Esophagus squamous epithelium (tissue), 5 donors: ENCODE data around the gene FRMD5. TPM values are rescaled to one million over a fixed set of nuclear protein-coding genes. Genes with fewer than 3 reads are reported as not detected.

Experiments
- DNase-seq: peaks from one replicate; lab custom pipeline; 2025; lab: John Stamatoyannopoulos, UW
- H3K27ac ChIP-seq, 4 donors: fragments of 200-600 bp; sonication (generic); one replicate each; pipeline ENCODE4 v1.5.1; 2016 to 2019; ENCODE audit warnings: mild to moderate bottlenecking in 1 of 4
- H3K27me3 ChIP-seq, 4 donors: fragments of 200-600 bp; sonication (generic); 1 replicate in 3 of 4; 2 replicates in 1 of 4; pipeline versions ENCODE4 v1.5.1 to v1.6.0; 2017 to 2021; ENCODE audit warnings: antibody characterized with exemption in 1 of 4
- H3K36me3 ChIP-seq, 3 donors: fragments of 200-600 bp; sonication (generic); one replicate each; pipeline ENCODE4 v1.5.1; 2016 to 2019
- H3K4me1 ChIP-seq, 3 donors: fragments of 200-600 bp; sonication (generic); one replicate each; pipeline ENCODE4 v1.5.1; 2017 to 2019
- H3K4me3 ChIP-seq, 4 donors: fragments of 200-600 bp; sonication (generic); 1 replicate in 3 of 4; 2 replicates in 1 of 4; pipeline ENCODE4 v1.5.1; 2016 to 2019; ENCODE audit warnings: mild to moderate bottlenecking in 2 of 4, moderate library complexity in 1 of 4
- H3K9me3 ChIP-seq, 3 donors: fragments of 200-600 bp; sonication (generic); one replicate each; pipeline ENCODE4 v1.5.1; 2016 to 2019
- POLR2A ChIP-seq, 4 donors: fragments of 450-650 bp; IDR thresholded peaks; one replicate each; pipeline ENCODE4 v1.6.1; 2017; ENCODE audit warnings: antibody characterized with exemption in 4 of 4, mild to moderate bottlenecking in 4 of 4, moderate library complexity in 3 of 4
- WGBS, 2 donors: methylation state at CpG; one replicate each; pipeline ENCODE4 v1.1.5; 2018; 5-methylcytosine and 5-hydroxymethylcytosine counted together
- intact Hi-C: fragments of 100-400 bp; cut with DNase I; formaldehyde crosslinking; loops from one replicate; pipeline ENCODE4 v1.15.0; 2022
- total RNA-seq, 4 donors: library from RNA; depleted of rRNA; stranded (reverse); fragments of >200 nt; gene quantifications; one replicate each; pipeline ENCODE4 v1.1.0, GENCODE V29; 2016
- TF ChIP-seq, protein P1 (sequence below), 6 experiments: fragments of 450-650 bp in 4 of 6; fragments of 200-600 bp in 2 of 6; sonication (generic) in 2 of 6; IDR thresholded peaks; one replicate each; pipeline ENCODE4 v1.5.1; 2016 to 2019; ENCODE audit warnings: antibody characterized with exemption in 6 of 6, mild to moderate bottlenecking in 4 of 6, moderate library complexity in 4 of 6
- donor health status: DM: yes; HTN: yes; CAD: no.

FRMD5 gene
- total RNA-seq, 4 donors from 2014 or later = 0.19 TPM; not detected in 3

DNA sequence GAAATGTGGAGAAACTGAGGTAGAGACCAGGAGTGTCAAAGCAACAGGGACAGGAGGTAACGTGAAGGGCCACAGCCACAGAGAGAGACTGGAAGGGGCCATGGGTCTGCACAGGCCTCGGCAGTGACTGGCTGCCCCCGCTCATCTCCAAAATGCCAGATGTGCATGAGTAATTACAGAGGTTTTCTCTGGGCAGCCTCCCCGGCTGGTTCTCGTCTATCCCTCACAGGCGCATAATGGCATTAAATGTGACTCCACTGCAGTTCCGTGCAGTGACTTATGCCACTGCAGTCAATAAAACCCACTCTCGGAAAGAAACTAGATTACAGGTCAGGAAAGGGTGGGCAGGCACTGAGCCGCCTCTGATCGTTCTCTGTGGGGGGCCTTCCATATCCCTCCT, 293.6 kb downstream of the FRMD5 start:
- no peaks in the 10 kb centered on the region for H3K9me3 ChIP-seq
- intact Hi-C loops = no loop called here
- TF ChIP-seq, protein P1, sequence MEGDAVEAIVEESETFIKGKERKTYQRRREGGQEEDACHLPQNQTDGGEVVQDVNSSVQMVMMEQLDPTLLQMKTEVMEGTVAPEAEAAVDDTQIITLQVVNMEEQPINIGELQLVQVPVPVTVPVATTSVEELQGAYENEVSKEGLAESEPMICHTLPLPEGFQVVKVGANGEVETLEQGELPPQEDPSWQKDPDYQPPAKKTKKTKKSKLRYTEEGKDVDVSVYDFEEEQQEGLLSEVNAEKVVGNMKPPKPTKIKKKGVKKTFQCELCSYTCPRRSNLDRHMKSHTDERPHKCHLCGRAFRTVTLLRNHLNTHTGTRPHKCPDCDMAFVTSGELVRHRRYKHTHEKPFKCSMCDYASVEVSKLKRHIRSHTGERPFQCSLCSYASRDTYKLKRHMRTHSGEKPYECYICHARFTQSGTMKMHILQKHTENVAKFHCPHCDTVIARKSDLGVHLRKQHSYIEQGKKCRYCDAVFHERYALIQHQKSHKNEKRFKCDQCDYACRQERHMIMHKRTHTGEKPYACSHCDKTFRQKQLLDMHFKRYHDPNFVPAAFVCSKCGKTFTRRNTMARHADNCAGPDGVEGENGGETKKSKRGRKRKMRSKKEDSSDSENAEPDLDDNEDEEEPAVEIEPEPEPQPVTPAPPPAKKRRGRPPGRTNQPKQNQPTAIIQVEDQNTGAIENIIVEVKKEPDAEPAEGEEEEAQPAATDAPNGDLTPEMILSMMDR (IDR thresholded peaks at IDR 0.05) = no peak
- TF ChIP-seq POLR2A (IDR thresholded peaks at IDR 0.05) = no peak
- H3K27me3 ChIP-seq = peaks cover 0 to 14% (median 0%) of the 10 kb centered on the region in 4 donors
- no peak overlapping the region for H3K27ac ChIP-seq
- H3K4me1 ChIP-seq = peaks cover 0 to 15% (median 0%) of the 10 kb centered on the region in 3 donors
- DNase-seq = no peak
- no peaks in the 10 kb centered on the region for H3K36me3 ChIP-seq
- no peak overlapping the region for H3K4me3 ChIP-seq
- 84% methylated on average over 10 of the region's 10 CpGs for WGBS, 2 donors

DNA sequence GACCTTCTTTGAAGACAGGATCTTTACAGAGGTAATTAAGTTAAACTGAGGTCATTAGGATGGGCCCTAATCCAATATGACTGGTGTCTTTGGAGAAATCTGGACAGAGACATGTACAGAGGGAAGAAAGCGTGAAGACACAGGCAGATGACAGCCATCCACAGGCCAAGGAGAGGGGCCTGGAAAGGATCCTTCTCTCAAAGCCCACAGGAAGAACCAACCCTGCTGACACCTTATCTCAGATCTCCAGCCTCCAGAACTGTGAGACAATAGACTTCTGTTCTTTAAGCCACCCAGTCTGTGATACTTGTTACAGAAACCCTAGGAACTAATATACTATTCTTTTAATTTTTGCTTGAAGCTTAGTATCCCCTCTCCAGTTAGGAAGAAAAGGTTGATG, 294.1 kb downstream of the FRMD5 start:
- Histone ChIP-seq H3K9me3 (no peaks in the 10 kb centered on the region), H3K4me3 (no peak overlapping the region), H3K4me1 (peaks cover 0 to 11% (median 0%) of the 10 kb centered on the region in 3 donors), H3K36me3 (no peaks in the 10 kb centered on the region), H3K27me3 (peaks cover 0 to 14% (median 0%) of the 10 kb centered on the region in 4 donors), H3K27ac (no peak overlapping the region)
- 90 to 100% methylated on average over 1 of the region's 1 CpG for WGBS, 2 donors
- no peak for DNase-seq
- TF ChIP-seq POLR2A (IDR thresholded peaks at IDR 0.05) = no peak
- intact Hi-C loops = no loop called here

DNA sequence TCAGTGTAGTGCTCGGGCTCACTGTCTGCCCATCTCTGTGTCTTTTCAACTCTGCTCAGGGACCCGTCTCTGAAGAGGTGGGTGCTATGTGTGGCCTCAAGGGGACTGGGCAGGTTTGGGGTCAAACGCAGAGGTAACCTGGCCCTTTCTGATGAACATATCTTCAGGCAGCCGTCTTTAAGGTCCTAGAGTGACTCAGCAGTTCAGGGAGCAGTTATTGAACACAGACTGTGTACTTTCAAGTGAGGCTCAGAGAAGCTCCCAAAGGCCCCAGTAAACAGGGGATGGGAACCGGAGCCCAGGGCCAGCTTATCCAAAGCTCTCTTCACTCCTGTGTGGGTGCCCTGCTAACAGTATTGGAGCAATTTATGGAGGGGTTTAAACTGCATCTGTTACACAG, 295.1 kb downstream of the FRMD5 start:
- intact Hi-C loops = no loop called here
- WGBS, 2 donors = 83 to 100% methylated on average over 1 to 2 of the region's 5 CpGs
- TF ChIP-seq POLR2A (IDR thresholded peaks at IDR 0.05) = no peak
- TF ChIP-seq, protein P1 (IDR thresholded peaks at IDR 0.05) = no peak

DNA sequence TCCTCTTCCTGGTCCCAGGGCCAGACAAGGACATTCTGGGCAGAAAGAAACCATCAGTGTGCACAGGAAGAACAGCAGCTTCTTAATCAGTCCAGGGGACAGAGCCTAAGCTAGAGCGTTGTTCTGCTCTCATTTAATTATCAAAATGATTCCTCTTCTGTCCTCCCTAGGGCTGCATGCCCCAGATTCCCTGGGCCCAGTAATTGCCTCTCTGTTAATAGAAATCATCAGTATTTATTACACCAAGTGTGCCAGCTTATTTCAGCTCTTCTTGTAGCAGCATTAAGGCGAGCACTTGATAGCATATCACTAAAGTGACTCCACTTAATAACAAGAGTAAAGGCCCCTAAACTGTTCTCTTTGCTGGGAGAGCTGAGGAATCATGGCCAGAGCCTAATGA, 296.2 kb downstream of the FRMD5 start:
- Histone ChIP-seq H3K4me3 (no peak overlapping the region), H3K36me3 (no peaks in the 10 kb centered on the region), H3K4me1 (peaks cover 0 to 2% (median 0%) of the 10 kb centered on the region in 3 donors), H3K9me3 (no peaks in the 10 kb centered on the region), H3K27me3 (peaks cover 0 to 14% (median 0%) of the 10 kb centered on the region in 4 donors), H3K27ac (no peak overlapping the region)
- TF ChIP-seq, protein P1 (IDR thresholded peaks at IDR 0.05) = no peak
- TF ChIP-seq POLR2A (IDR thresholded peaks at IDR 0.05) = no peak
- intact Hi-C loops = no loop called here
- WGBS, 2 donors = 76 to 83% methylated on average over 2 of the region's 2 CpGs
- DNase-seq = no peak

More for the DNA sequence above, 295.1 kb downstream of the FRMD5 start:
- Histone ChIP-seq H3K9me3 (no peaks in the 10 kb centered on the region), H3K4me1 (peaks cover 0 to 5% (median 0%) of the 10 kb centered on the region in 3 donors), H3K4me3 (no peak overlapping the region), H3K27me3 (peaks cover 0 to 14% (median 0%) of the 10 kb centered on the region in 4 donors), H3K36me3 (no peaks in the 10 kb centered on the region), H3K27ac (no peak overlapping the region)
- no peak for DNase-seq

DNA sequence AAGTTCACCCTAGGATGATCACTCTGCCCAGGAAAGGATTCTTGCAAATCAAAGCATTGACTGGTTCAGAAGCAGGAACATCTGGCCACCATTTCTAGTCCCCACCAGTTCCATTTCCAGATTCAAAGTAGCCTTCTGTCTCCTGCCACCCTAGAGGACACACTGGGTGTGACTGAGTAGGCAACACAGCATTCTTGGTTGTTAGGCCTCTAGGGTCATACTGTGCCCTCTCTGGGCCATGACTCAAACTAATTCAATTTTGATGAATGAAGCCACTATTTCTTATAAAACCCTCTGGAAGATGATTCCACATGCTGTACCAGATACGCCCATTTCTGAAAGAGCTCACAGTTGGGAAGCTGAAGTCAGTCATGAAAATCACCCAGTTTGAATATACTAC, 298.5 kb downstream of the FRMD5 start:
- 100% methylated on average over 1 of the region's 1 CpG for WGBS, 2 donors
- intact Hi-C loops = no loop called here
- H3K9me3 ChIP-seq = no peaks in the 10 kb centered on the region
- no peak overlapping the region for H3K4me3 ChIP-seq
- H3K27me3 ChIP-seq = no peaks in the 10 kb centered on the region
- TF ChIP-seq POLR2A (IDR thresholded peaks at IDR 0.05) = no peak
- TF ChIP-seq, protein P1 (IDR thresholded peaks at IDR 0.05) = no peak
- no peaks in the 10 kb centered on the region for H3K36me3 ChIP-seq
- no peak for DNase-seq
- H3K27ac ChIP-seq = no peak overlapping the region
- H3K4me1 ChIP-seq = no peaks in the 10 kb centered on the region

DNA sequence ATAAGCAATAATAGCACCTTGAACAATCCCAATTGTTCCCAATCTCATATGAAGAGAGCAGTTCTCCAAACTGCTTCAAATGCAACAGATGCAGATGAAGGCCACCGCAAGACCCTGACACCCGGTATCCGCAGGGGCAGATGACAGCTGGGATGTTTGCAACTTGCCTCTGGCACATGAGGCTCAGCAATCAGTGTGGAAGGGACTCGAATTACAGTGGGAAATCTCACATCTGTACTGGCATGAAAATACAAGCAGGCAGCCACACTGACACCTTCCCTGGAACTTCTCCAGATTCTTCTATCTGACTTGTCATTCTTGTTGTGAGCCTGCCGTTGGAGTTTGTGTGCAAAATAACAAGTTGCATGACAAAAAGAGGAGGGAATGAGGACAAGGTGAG, 299.5 kb downstream of the FRMD5 start:
- Histone ChIP-seq H3K4me1 (no peaks in the 10 kb centered on the region), H3K27ac (no peak overlapping the region), H3K4me3 (no peak overlapping the region), H3K9me3 (no peaks in the 10 kb centered on the region), H3K36me3 (no peaks in the 10 kb centered on the region), H3K27me3 (no peaks in the 10 kb centered on the region)
- 10 to 62% methylated on average over 1 to 4 of the region's 5 CpGs for WGBS, 2 donors
- DNase-seq = no peak
- no peak for TF ChIP-seq POLR2A (IDR thresholded peaks at IDR 0.05)
- TF ChIP-seq, protein P1 (IDR thresholded peaks at IDR 0.05) = no peak
- intact Hi-C loops = no loop called here
